Osteocyte (in vitro differentiated cells): ENCODE results near the gene DDAH2. TPM values are rescaled to one million over a fixed set of nuclear protein-coding genes. Genes with fewer than 3 reads are reported as not detected.

Experiments used
- DNase-seq: peaks from one replicate; pipeline ENCODE4 v3.0.0; 2021; ENCODE audit warnings: mixed read lengths; ENCODE audit not compliant: unreplicated experiment; ENCODE audit errors: extremely low spot score
- H3K27ac Mint-ChIP-seq: one replicate; pipeline ENCODE4 v1.8.0; 2021; ENCODE audit warnings: mild to moderate bottlenecking, mixed read lengths; ENCODE audit not compliant: unreplicated experiment
- H3K27me3 Mint-ChIP-seq: one replicate; pipeline ENCODE4 v1.8.0; 2021; ENCODE audit warnings: mixed read lengths; ENCODE audit not compliant: unreplicated experiment
- H3K36me3 Mint-ChIP-seq: one replicate; pipeline ENCODE4 v1.8.0; 2021; ENCODE audit warnings: mixed read lengths; ENCODE audit not compliant: unreplicated experiment
- H3K4me1 Mint-ChIP-seq: one replicate; pipeline ENCODE4 v1.8.0; 2021; ENCODE audit warnings: mixed read lengths; ENCODE audit not compliant: unreplicated experiment
- H3K4me3 Mint-ChIP-seq: one replicate; pipeline ENCODE4 v1.8.0; 2021; ENCODE audit warnings: mild to moderate bottlenecking, moderate library complexity, mixed read lengths; ENCODE audit not compliant: unreplicated experiment
- H3K9me3 Mint-ChIP-seq: one replicate; pipeline ENCODE4 v1.8.0; 2021; ENCODE audit warnings: mixed read lengths; ENCODE audit not compliant: unreplicated experiment
- long read RNA-seq: library from polyadenylated mRNA; unstranded; transcript quantifications from one replicate; pipeline ENCODE4 v2.0.0, GENCODE V29; 2021
- total RNA-seq: library from RNA; stranded (reverse); gene quantifications from 2 replicates; pipeline ENCODE4 v1.2.1, GENCODE V29; 2021
- TF ChIP-seq, protein P1 (sequence below): fragments of 200-600 bp; sonication (generic); IDR thresholded peaks from 2 replicates; pipeline ENCODE4 v1.5.0; 2021; ENCODE audit warnings: antibody characterized with exemption, mild to moderate bottlenecking, moderate library complexity

Gene DDAH2, protein sequence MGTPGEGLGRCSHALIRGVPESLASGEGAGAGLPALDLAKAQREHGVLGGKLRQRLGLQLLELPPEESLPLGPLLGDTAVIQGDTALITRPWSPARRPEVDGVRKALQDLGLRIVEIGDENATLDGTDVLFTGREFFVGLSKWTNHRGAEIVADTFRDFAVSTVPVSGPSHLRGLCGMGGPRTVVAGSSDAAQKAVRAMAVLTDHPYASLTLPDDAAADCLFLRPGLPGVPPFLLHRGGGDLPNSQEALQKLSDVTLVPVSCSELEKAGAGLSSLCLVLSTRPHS
- 91.4 and 96.3 TPM in 2 replicates for total RNA-seq
- long read RNA-seq, transcript DDAH2-213 (7 exons, 1,688 nt) = major isoform, 5 of 14 reads
- long read RNA-seq, partial matches to known transcripts = 3 of 14 reads
- long read RNA-seq, other reads (novel, unspliced or antisense) = 0 of 14 reads

DNA sequence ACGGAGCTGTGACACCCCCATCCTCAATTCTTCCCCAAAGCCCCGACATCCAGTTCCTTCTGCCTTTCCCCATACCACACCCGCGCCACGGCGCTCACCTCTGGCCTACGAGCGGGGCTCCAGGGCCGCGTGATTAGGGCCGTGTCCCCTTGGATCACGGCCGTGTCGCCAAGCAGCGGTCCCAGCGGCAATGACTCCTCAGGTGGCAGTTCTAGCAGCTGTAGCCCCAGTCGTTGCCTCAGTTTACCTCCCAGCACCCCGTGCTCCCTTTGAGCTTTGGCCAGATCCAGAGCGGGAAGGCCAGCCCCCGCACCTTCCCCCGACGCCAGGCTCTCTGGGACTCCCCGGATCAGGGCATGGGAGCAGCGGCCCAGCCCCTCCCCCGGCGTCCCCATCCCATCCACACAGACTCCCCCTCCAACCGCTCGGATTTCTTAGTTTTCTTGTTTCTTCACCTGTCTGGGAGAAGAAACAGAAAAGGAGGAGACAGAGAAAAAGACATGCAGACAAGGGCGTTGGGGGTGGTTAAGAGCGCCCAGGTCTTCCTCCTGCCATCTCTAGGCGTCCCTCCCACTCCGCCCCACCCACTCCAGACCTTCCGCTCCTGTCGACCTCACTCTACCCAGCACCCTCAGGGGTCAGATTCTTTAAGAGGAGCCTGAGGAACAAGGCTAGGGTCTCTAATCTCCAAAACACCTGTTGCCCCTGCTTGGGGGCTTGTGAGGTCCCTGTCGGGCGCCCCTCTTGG, at the start of gene DDAH2:
TSS of gene DDAH2 (minus strand) at position 533 of the 748 bp plus-strand sequence. CDS start at position 395, 138 bp downstream.
- DNase-seq = no peak
- peaks cover 42% of the 10 kb centered on the region for H3K36me3 Mint-ChIP-seq
- H3K9me3 Mint-ChIP-seq = no peaks in the 10 kb centered on the region
- no peaks in the 10 kb centered on the region for H3K27me3 Mint-ChIP-seq
- TF ChIP-seq, protein P1, sequence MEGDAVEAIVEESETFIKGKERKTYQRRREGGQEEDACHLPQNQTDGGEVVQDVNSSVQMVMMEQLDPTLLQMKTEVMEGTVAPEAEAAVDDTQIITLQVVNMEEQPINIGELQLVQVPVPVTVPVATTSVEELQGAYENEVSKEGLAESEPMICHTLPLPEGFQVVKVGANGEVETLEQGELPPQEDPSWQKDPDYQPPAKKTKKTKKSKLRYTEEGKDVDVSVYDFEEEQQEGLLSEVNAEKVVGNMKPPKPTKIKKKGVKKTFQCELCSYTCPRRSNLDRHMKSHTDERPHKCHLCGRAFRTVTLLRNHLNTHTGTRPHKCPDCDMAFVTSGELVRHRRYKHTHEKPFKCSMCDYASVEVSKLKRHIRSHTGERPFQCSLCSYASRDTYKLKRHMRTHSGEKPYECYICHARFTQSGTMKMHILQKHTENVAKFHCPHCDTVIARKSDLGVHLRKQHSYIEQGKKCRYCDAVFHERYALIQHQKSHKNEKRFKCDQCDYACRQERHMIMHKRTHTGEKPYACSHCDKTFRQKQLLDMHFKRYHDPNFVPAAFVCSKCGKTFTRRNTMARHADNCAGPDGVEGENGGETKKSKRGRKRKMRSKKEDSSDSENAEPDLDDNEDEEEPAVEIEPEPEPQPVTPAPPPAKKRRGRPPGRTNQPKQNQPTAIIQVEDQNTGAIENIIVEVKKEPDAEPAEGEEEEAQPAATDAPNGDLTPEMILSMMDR = no peak
- H3K27ac Mint-ChIP-seq = peak within 1 kb of the TSS; percentile 95
- peak within 1 kb of the TSS; percentile 99 for H3K4me3 Mint-ChIP-seq
- H3K4me1 Mint-ChIP-seq = peaks cover 30% of the 10 kb centered on the region

DNA sequence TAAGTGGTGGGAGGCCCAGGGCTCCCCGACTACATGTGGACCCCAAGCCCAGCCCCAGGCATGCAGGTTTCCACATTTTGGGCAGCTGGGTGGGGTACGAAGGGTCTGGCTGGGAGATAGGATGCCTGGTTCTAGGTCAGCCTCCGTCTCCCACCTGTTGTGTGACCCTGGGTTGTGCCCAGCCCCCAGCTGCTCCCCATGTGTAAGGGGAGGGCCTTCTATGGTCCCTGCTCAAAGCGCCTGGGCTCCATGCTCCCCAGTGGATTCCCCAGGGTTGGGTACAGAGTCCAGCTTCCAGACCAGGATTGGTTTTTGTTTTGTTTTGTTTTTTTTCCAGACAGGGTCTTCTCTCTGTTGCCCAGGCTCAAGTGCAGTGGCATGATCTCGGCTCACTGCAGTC, 49.1 kb upstream of the DDAH2 start:
- no peak overlapping the region for H3K4me3 Mint-ChIP-seq
- H3K9me3 Mint-ChIP-seq = no peaks in the 10 kb centered on the region
- H3K36me3 Mint-ChIP-seq = peaks cover 9% of the 10 kb centered on the region
- no peak for DNase-seq
- peaks cover 9% of the 10 kb centered on the region for H3K4me1 Mint-ChIP-seq
- H3K27ac Mint-ChIP-seq = no peak overlapping the region
- no peaks in the 10 kb centered on the region for H3K27me3 Mint-ChIP-seq
- TF ChIP-seq, protein P1 = no peak

DNA sequence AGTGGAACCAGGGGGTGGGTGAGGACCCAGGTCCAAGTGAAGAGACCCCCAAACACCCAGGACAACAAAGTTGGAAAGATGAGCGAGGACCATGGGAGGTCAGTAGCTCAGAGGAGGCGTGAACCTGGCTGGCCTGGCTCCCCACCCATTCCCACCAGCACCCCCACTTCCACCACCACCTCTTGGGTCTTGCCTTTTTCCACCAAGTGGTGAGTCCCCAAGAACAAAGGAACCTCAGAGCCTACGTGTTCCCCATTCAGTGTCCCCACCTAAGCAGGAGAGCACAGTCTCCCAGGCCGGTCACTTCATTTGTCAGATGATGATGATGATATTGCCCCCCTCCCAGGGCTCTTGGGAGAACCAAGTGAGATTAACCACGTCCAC, 48.6 kb upstream of the DDAH2 start:
- TF ChIP-seq, protein P1 = no peak
- Mint-ChIP-seq H3K27ac (no peak overlapping the region), H3K4me3 (no peak overlapping the region), H3K4me1 (peaks cover 9% of the 10 kb centered on the region), H3K36me3 (peaks cover 6% of the 10 kb centered on the region), H3K9me3 (no peaks in the 10 kb centered on the region), H3K27me3 (no peaks in the 10 kb centered on the region)
- no peak for DNase-seq

DNA sequence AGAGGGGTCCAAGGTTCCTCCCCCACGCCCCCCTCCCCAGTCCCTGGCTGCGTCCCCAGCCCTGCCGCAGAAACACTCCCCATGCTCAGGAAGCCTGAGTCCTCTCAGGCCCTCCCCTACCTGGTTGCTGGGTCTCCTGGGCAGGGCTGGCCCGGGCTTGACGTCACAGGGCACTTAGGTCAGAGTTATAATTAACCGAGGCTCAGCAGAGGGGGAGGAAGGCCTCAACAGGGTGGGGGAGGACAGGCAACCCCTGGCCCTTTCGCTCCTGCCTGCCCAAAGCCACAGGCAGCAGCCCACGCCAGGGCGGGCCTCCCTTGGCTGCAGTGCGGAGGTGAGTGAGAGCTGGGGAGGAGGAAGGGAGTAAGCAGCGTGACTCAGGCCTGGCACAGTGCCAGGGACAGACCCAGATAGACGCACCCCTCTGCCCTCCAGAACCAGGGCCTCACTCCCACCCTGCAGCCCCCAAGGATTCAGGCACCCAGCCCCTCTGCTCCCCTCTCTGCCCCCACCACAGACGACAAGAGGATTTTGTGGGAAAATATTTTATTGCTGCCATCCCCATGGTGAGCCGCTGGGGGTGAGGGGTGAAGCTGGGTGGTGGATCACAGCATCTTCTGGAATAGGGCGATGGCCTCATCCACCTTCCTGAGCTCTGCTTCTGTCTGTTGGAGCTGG, 48.0 kb upstream of the DDAH2 start, which contains the start of gene VWA7:
TSS of gene VWA7 (minus strand) at position 340 of the 678 bp plus-strand sequence. CDS start 549 bp downstream, outside the sequence.
- Mint-ChIP-seq H3K27me3 (no peaks in the 10 kb centered on the region), H3K36me3 (peaks cover 6% of the 10 kb centered on the region), H3K27ac (no peak within 1 kb of the TSS), H3K4me1 (peaks cover 9% of the 10 kb centered on the region), H3K9me3 (no peaks in the 10 kb centered on the region), H3K4me3 (no peak within 1 kb of the TSS)
- DNase-seq = no peak
- TF ChIP-seq, protein P1 = no peak
